LNCaP clone FGC (cell line): ENCODE results near the gene TCF23.
"Not testable (repeated sequence)": the region's sequence is repeated elsewhere in the genome, so short reads cannot be mapped to it uniquely, and the experiment has no call there.

Experiments
- DNase-seq: peaks from one replicate; pipeline ENCODE4 v3.0.0-alpha.2; 2011; ENCODE audit warnings: low read depth
- H3K4me3 ChIP-seq: 2 replicates; pipeline ENCODE4 v1.5.1; 2011; ENCODE audit warnings: mild to moderate bottlenecking, low read depth, low read length, control low read depth
- CTCF ChIP-seq: IDR thresholded peaks from 2 replicates; pipeline ENCODE4 v1.5.1; 2012; ENCODE audit warnings: mild to moderate bottlenecking; ENCODE audit not compliant: control insufficient read depth, insufficient read depth; ENCODE audit errors: extremely low read depth

The TCF23 gene

GRCh38 chr2:27109083-27109482, 39.7 kb upstream of the TCF23 start:
- DNase-seq: no peak
- no peak for TF ChIP-seq CTCF
- H3K4me3 ChIP-seq: no peak overlapping the region

- not testable (repeated sequence) for DNase-seq, H3K4me3 ChIP-seq
Measured at GRCh38 chr2:27110603-27111352, 38.0 kb upstream of the TCF23 start.

GRCh38 chr2:27111392-27112078, 37.3 kb upstream of the TCF23 start:
- not testable (repeated sequence) for H3K4me3 ChIP-seq, DNase-seq

- TF ChIP-seq CTCF: no peak
- DNase-seq: no peak
Measured at GRCh38 chr2:27115519-27115918, 33.3 kb upstream of the TCF23 start.

GRCh38 chr2:27117995-27118524, 30.7 kb upstream of the TCF23 start:
- H3K4me3 ChIP-seq: peak overlapping the region; percentile 69
- DNase-seq: no peak
- no peak for TF ChIP-seq CTCF

More at GRCh38 chr2:27115519-27115918, 33.3 kb upstream of the TCF23 start:
- no peak overlapping the region for H3K4me3 ChIP-seq

- no peak for TF ChIP-seq CTCF
- no peak for DNase-seq
- peak within 1 kb of the TSS; percentile 69 for H3K4me3 ChIP-seq
Measured at GRCh38 chr2:27118525-27119329, 30.1 kb upstream of the TCF23 start, which contains the start of gene CGREF1. CGREF1 (minus strand) TSS chr2:27119128; CDS start chr2:27104366, 14,762 bp downstream.

- H3K4me3 ChIP-seq: peak overlapping the region; percentile 69
- not testable (repeated sequence) for DNase-seq
Measured at GRCh38 chr2:27119330-27119670, 29.5 kb upstream of the TCF23 start.

GRCh38 chr2:27121906-27122305, 26.9 kb upstream of the TCF23 start:
- H3K4me3 ChIP-seq: no peak overlapping the region
- no peak for DNase-seq
- no peak for TF ChIP-seq CTCF
